ENCODE results near the gene WRNIP1. TPM values are rescaled to one million over a fixed set of nuclear protein-coding genes. Genes with fewer than 3 reads are reported as not detected.

The WRNIP1 gene
- total and polyA plus RNA-seq, 2 of the 13 experiments (the other 11 are each of a cell fraction or from before 2014, with no cell fraction given): 77.7 to 90.3 TPM

- TF ChIP-seq PAXIP1 (CRISPR knock-in tag; conservative IDR thresholded peaks at IDR 0.05): peak; percentile 45; the same call in 1 of the 2 replicates
- peak; percentile 89 for TF ChIP-seq EED (CRISPR knock-in tag; IDR thresholded peaks at IDR 0.05)
- no peak for TF ChIP-seq ZNF615 (CRISPR knock-in tag; IDR thresholded peaks at IDR 0.05; ENCODE audit: borderline replicate concordance)
- peak; percentile 56; the same call in 1 of the 2 replicates for TF ChIP-seq ZNF431 (CRISPR knock-in tag; IDR thresholded peaks at IDR 0.05; ENCODE audit: borderline replicate concordance, low read depth)
- TF ChIP-seq PRDM10 (CRISPR knock-in tag; IDR thresholded peaks at IDR 0.05; ENCODE audit: low read depth): 0 out of 2 replicates have a peak, but pooled peaks have one; percentile 41
- peak; percentile 69; the same call in 1 of the 2 replicates for TF ChIP-seq ARID5B (CRISPR knock-in tag; IDR thresholded peaks at IDR 0.05)
- TF ChIP-seq, protein P1, sequence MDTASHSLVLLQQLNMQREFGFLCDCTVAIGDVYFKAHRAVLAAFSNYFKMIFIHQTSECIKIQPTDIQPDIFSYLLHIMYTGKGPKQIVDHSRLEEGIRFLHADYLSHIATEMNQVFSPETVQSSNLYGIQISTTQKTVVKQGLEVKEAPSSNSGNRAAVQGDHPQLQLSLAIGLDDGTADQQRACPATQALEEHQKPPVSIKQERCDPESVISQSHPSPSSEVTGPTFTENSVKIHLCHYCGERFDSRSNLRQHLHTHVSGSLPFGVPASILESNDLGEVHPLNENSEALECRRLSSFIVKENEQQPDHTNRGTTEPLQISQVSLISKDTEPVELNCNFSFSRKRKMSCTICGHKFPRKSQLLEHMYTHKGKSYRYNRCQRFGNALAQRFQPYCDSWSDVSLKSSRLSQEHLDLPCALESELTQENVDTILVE (CRISPR knock-in tag; IDR thresholded peaks at IDR 0.05): no peak; the same call in none of the 2 replicates
- TF ChIP-seq ZNF292 (CRISPR knock-in tag; IDR thresholded peaks at IDR 0.05; ENCODE audit: borderline replicate concordance, low read depth): no peak
- peak; percentile 85; the same call in 1 of the 2 replicates for TF ChIP-seq ZNF616 (CRISPR knock-in tag; IDR thresholded peaks at IDR 0.05; ENCODE audit: low read depth)
- no peak for TF ChIP-seq HIVEP1 (CRISPR knock-in tag; IDR thresholded peaks at IDR 0.05)
- TF ChIP-seq ZBTB7B (CRISPR knock-in tag; IDR thresholded peaks at IDR 0.05): 0 out of 2 replicates have a peak, but pooled peaks have one; percentile 25
- peak; percentile 89; the same call in 1 of the 2 replicates for TF ChIP-seq MAZ (IDR thresholded peaks at IDR 0.05; ENCODE audit: borderline replicate concordance, low read depth, low read length)
- peak; percentile 96 for TF ChIP-seq MAZ (CRISPR knock-in tag; IDR thresholded peaks at IDR 0.05; ENCODE audit: low read depth)
- no peak for TF ChIP-seq NBN (conservative IDR thresholded peaks at IDR 0.05)
Measured at GRCh38 chr6:2765166-2765895, at the start of gene WRNIP1 (continued).

Data from HepG2 (cell line).